Liver (tissue), 9 donors: ENCODE measurements around the gene HINT2. TPM values are rescaled to one million over a fixed set of nuclear protein-coding genes. Genes with fewer than 3 reads are reported as not detected.
A peak's percentile ranks its signal among the peaks of the same experiment; 100 is the strongest.

Experiments used
- DNase-seq: peaks from one replicate; pipeline ENCODE4 v3.0.0-alpha.2; 2017; ENCODE audit warnings: low spot score
- H3K27ac ChIP-seq, 2 donors: one replicate each; pipeline ENCODE4 v1.7.0; 2013; ENCODE audit warnings: inconsistent platforms in 2 of 2, low read length in 2 of 2, control low read depth in 1 of 2, low read depth in 1 of 2, mild to moderate bottlenecking in 1 of 2
- H3K27me3 ChIP-seq, 4 donors: one replicate each; pipeline versions ENCODE4 v1.6.1 to v1.7.0; 2013; ENCODE audit warnings: low read length in 3 of 4, inconsistent platforms in 1 of 4, mild to moderate bottlenecking in 1 of 4, moderate library complexity in 1 of 4; ENCODE audit not compliant: control insufficient read depth in 4 of 4, insufficient read depth in 4 of 4
- H3K36me3 ChIP-seq, 4 donors: one replicate each; pipeline versions ENCODE4 v1.6.1 to v1.7.0; 2013; ENCODE audit warnings: low read length in 3 of 4, mild to moderate bottlenecking in 3 of 4, low read depth in 1 of 4, moderate library complexity in 1 of 4; ENCODE audit not compliant: control insufficient read depth in 4 of 4, insufficient read depth in 3 of 4
- H3K4me1 ChIP-seq, 4 donors: one replicate each; pipeline versions ENCODE4 v1.6.1 to v1.7.0; 2013; ENCODE audit warnings: low read length in 3 of 4, mild to moderate bottlenecking in 3 of 4, moderate library complexity in 1 of 4; ENCODE audit not compliant: control insufficient read depth in 4 of 4, insufficient read depth in 4 of 4
- H3K4me3 ChIP-seq, 3 donors: one replicate each; pipeline versions ENCODE4 v1.6.1 to v1.7.0; 2013; ENCODE audit warnings: low read length in 3 of 3, control low read depth in 1 of 3, low read depth in 1 of 3, mild to moderate bottlenecking in 1 of 3
- H3K9ac ChIP-seq, 2 donors: one replicate each; pipeline ENCODE4 v1.7.0; 2013; ENCODE audit warnings: low read length in 2 of 2, mild to moderate bottlenecking in 2 of 2, moderate library complexity in 2 of 2, control low read depth in 1 of 2, low read depth in 1 of 2
- H3K9me3 ChIP-seq, 4 donors: one replicate each; pipeline versions ENCODE4 v1.6.1 to v1.7.0; 2013; ENCODE audit warnings: low read length in 3 of 4; ENCODE audit not compliant: control insufficient read depth in 4 of 4
- CTCF ChIP-seq: fragments of 150-350 bp; IDR thresholded peaks from 2 replicates; pipeline ENCODE4 v1.5.1; 2017; ENCODE audit warnings: improper control_type of control experiment, low read depth, low read length; ENCODE audit not compliant: missing input control
- FOXA1 ChIP-seq: IDR thresholded peaks from 2 replicates; pipeline ENCODE4 v1.6.1; 2016; ENCODE audit warnings: antibody characterized with exemption
- HNF4A ChIP-seq, 2 donors: conservative IDR thresholded peaks; 2 replicates each; pipeline ENCODE4 v1.6.1; 2016; ENCODE audit warnings: antibody characterized with exemption in 2 of 2, mild to moderate bottlenecking in 2 of 2
- HNF4G ChIP-seq: IDR thresholded peaks from 2 replicates; pipeline ENCODE4 v1.6.1; 2016; ENCODE audit warnings: antibody characterized with exemption
- JUND ChIP-seq, 2 donors: IDR thresholded peaks; 2 replicates each; pipeline ENCODE4 v1.6.1; 2016; ENCODE audit warnings: antibody characterized with exemption in 2 of 2
- MAX ChIP-seq: IDR thresholded peaks from 2 replicates; pipeline ENCODE4 v1.6.1; 2016; ENCODE audit warnings: antibody characterized with exemption
- NR2F2 ChIP-seq: IDR thresholded peaks from 2 replicates; pipeline ENCODE4 v1.6.1; 2016; ENCODE audit warnings: antibody characterized with exemption
- RAD21 ChIP-seq, 2 donors: IDR thresholded peaks; 2 replicates each; pipeline ENCODE4 v1.6.1; 2016; ENCODE audit warnings: antibody characterized with exemption in 2 of 2, mild to moderate bottlenecking in 2 of 2
- REST ChIP-seq: IDR thresholded peaks from 2 replicates; pipeline ENCODE4 v1.6.1; 2016; ENCODE audit warnings: antibody characterized with exemption, mild to moderate bottlenecking
- SP1 ChIP-seq: IDR thresholded peaks from 2 replicates; pipeline ENCODE4 v1.6.1; 2018; ENCODE audit warnings: antibody characterized with exemption, mild to moderate bottlenecking
- TAF1 ChIP-seq: conservative IDR thresholded peaks from 2 replicates; pipeline ENCODE4 v1.6.1; 2016; ENCODE audit warnings: antibody characterized with exemption, mild to moderate bottlenecking
- YY1 ChIP-seq: IDR thresholded peaks from 2 replicates; pipeline ENCODE4 v1.6.1; 2016; ENCODE audit warnings: antibody characterized with exemption, mild to moderate bottlenecking
- ZBTB33 ChIP-seq: IDR thresholded peaks from 2 replicates; pipeline ENCODE4 v1.6.1; 2016; ENCODE audit warnings: antibody characterized with exemption
- WGBS: extraction: QIAGEN DNeasy Blood & Tissue Kit; methylation state at CpG from one replicate; pipeline ENCODE4 v1.1.7; 2013; 5-methylcytosine and 5-hydroxymethylcytosine counted together
- polyA plus RNA-seq, 2 donors: library from polyadenylated mRNA; stranded (reverse) in 1 of 2; unstranded in 1 of 2; fragments of 200-250 nt in 1 of 2; fragments of >200 nt in 1 of 2; fragmentation: Nextera tagmentation in 1 of 2; extraction: Ambion mirVana in 1 of 2; gene quantifications; one replicate each; pipeline versions ENCODE4 v1.2.1 to v1.2.3, GENCODE V29; 2013 to 2015
- total RNA-seq, 2 donors: library from RNA; depleted of rRNA; stranded (reverse); fragments of >200 nt; gene quantifications; one replicate each; pipeline ENCODE4 v1.2.3, GENCODE V29; 2014
- donor health status: healthy.
- donor health status: healthy.
- donor health status: healthy.
- donor health status: healthy.
- donor health status: healthy.

The HINT2 gene
- total and polyA plus RNA-seq, 4 donors = 34.3 to 176 (median 76.1) TPM

- H3K4me3 ChIP-seq = no peak overlapping the region
- no peak for DNase-seq
- 79% methylated on average over 3 of the region's 3 CpGs for WGBS
Measured at GRCh38 chr9:35771943-35772342, 42.9 kb downstream of the HINT2 start.

GRCh38 chr9:35771534-35771933, 43.3 kb downstream of the HINT2 start:
- H3K27me3 ChIP-seq = no peaks in the 10 kb centered on the region
- H3K9me3 ChIP-seq = no peaks in the 10 kb centered on the region
- TF ChIP-seq ZBTB33 = no peak
- no peak for TF ChIP-seq SP1
- TF ChIP-seq REST = no peak
- no peak for TF ChIP-seq RAD21 (IDR thresholded peaks at IDR 0.05)
- no peak for TF ChIP-seq NR2F2
- no peak for TF ChIP-seq FOXA1
- TF ChIP-seq MAX = no peak
- TF ChIP-seq JUND (IDR thresholded peaks at IDR 0.05) = no peak
- TF ChIP-seq TAF1 = no peak
- no peak for TF ChIP-seq HNF4G
- no peak for TF ChIP-seq YY1
- TF ChIP-seq HNF4A (conservative IDR thresholded peaks at IDR 0.05) = no peak
- no peak overlapping the region for H3K4me3 ChIP-seq
- H3K36me3 ChIP-seq = no peaks in the 10 kb centered on the region
- WGBS = 37% methylated on average over 1 of the region's 1 CpG
- H3K4me1 ChIP-seq = peaks cover 2 to 32% (median 23%) of the 10 kb centered on the region in 4 donors
- no peak for DNase-seq
- H3K27ac ChIP-seq = no peak overlapping the region
- peak overlapping the region in 1 of 2 donors; percentile 36 for H3K9ac ChIP-seq

More at GRCh38 chr9:35771943-35772342, 42.9 kb downstream of the HINT2 start:
- no peak overlapping the region for H3K27ac ChIP-seq
- no peak overlapping the region for H3K9ac ChIP-seq
- H3K27me3 ChIP-seq = no peaks in the 10 kb centered on the region
- TF ChIP-seq CTCF = no peak
- H3K36me3 ChIP-seq = no peaks in the 10 kb centered on the region
- H3K4me1 ChIP-seq = peaks cover 2 to 32% (median 23%) of the 10 kb centered on the region in 4 donors
- no peaks in the 10 kb centered on the region for H3K9me3 ChIP-seq
